HCT116 (cell line): ENCODE measurements around the gene MUC22. TPM values are rescaled to one million over a fixed set of nuclear protein-coding genes. Genes with fewer than 3 reads are reported as not detected.
"Not testable (repeated sequence)": the region's sequence is repeated elsewhere in the genome, so short reads cannot be mapped to it uniquely, and the experiment has no call there.

Experiments
- ATAC-seq: fragments of 200-7000 bp; cut with Tn5 transposase; 2 replicates; pipeline ENCODE4 v1.9.1; 2020; ENCODE audit warnings: mild to moderate bottlenecking, moderate library complexity
- BruUV-seq: library from RNA; stranded (reverse); fragments of 400-500 nt; replicated peaks from 2 replicates; lab custom pipeline; 2021; lab: Mats Ljungman, UMichigan
- CTCF ChIA-PET: fragments of 300-600 bp; sonication (Branson Sonifier 250); formaldehyde crosslinking; loops from one replicate; lab custom pipeline; 2021; ENCODE audit warnings: antibody characterized with exemption; lab: Charles Lee
- POLR2A ChIA-PET: fragments of 300-600, 350-600 bp; sonication (Branson Sonifier 250); formaldehyde crosslinking; loops from one replicate; lab custom pipeline; 2021; ENCODE audit warnings: antibody characterized with exemption; lab: Charles Lee
- RAD21 ChIA-PET, 2 experiments: fragments of 300-600 bp; sonication (Branson Sonifier 250); formaldehyde crosslinking; loops; one replicate each; lab custom pipeline; 2023; ENCODE audit warnings: low total read pairs in 2 of 2; ENCODE audit not compliant: uncharacterized antibody in 2 of 2, unreplicated experiment in 2 of 2, low non-redundant PET in 1 of 2; lab: Charles Lee
- DNase-seq: peaks from one replicate; pipeline ENCODE4 v3.0.0-alpha.2; 2010; ENCODE audit warnings: low read depth, low spot score
- H2AFZ ChIP-seq: fragments of 200-600 bp; shearing (Covaris generic), sonication (generic); 2 replicates; pipeline ENCODE4 v1.6.1; 2017; ENCODE audit warnings: low read depth, mixed run types, mixed read lengths, antibody characterized with exemption, low read length; ENCODE audit not compliant: poor library complexity, severe bottlenecking
- H3K27ac ChIP-seq: 2 replicates; pipeline ENCODE4 v1.5.1; 2012; ENCODE audit warnings: low read depth, low read length
- H3K27me3 ChIP-seq: fragments of 200-600 bp; sonication (generic); 2 replicates; pipeline ENCODE4 v1.6.1; 2016; ENCODE audit warnings: mixed run types, low read length, mixed read lengths; ENCODE audit not compliant: insufficient read depth
- H3K36me3 ChIP-seq, 2 experiments: fragments of 200-500 bp in 1 of 2; fragments of 200-600 bp in 1 of 2; sonication (Bioruptor generic) in 1 of 2; sonication (generic) in 1 of 2; 2 replicates each; pipeline versions ENCODE4 v1.5.1 to v1.6.1; 2014 to 2016; ENCODE audit warnings: low read length in 2 of 2, inconsistent platforms in 1 of 2, mixed read lengths in 1 of 2, mixed run types in 1 of 2; ENCODE audit not compliant: insufficient read depth in 2 of 2, control insufficient read depth in 1 of 2
- H3K4me1 ChIP-seq, 2 experiments: fragments of 200-600 bp in 1 of 2; sonication (generic) in 1 of 2; 2 replicates each; pipeline versions ENCODE4 v1.5.1 to v1.6.1; 2012 to 2017; ENCODE audit warnings: low read length in 2 of 2, inconsistent platforms in 1 of 2, mild to moderate bottlenecking in 1 of 2, mixed read lengths in 1 of 2, mixed run types in 1 of 2, moderate library complexity in 1 of 2; ENCODE audit not compliant: insufficient read depth in 2 of 2, control insufficient read depth in 1 of 2
- H3K4me2 ChIP-seq: fragments of 200-600 bp; sonication (generic); 2 replicates; pipeline ENCODE4 v1.6.1; 2017; ENCODE audit warnings: mixed run types, low read length, mixed read lengths
- H3K4me3 ChIP-seq, 2 experiments: fragments of 200-600 bp in 1 of 2; sonication (generic) in 1 of 2; replicated peaks in 1 of 2; 2 replicates each; pipeline ENCODE4 v1.5.1; 2011 to 2016; ENCODE audit warnings: low read length in 2 of 2, control low read depth in 1 of 2, low read depth in 1 of 2, mild to moderate bottlenecking in 1 of 2, mixed read lengths in 1 of 2, mixed run types in 1 of 2
- H3K79me2 ChIP-seq: fragments of 200-600 bp; sonication (generic); 2 replicates; pipeline ENCODE4 v1.6.1; 2017; ENCODE audit warnings: mild to moderate bottlenecking, mixed run types, low read length, moderate library complexity, mixed read lengths; ENCODE audit not compliant: insufficient read depth
- H3K9ac ChIP-seq: fragments of 200-600 bp; sonication (generic); 2 replicates; pipeline ENCODE4 v1.6.1; 2016; ENCODE audit warnings: low read length, mixed read lengths
- H3K9me2 ChIP-seq: fragments of 200-600 bp; sonication (generic), shearing (Covaris generic); 2 replicates; pipeline ENCODE4 v1.6.1; 2017; ENCODE audit warnings: mixed run types, mild to moderate bottlenecking, moderate library complexity; ENCODE audit not compliant: insufficient read depth
- H3K9me3 ChIP-seq, 2 experiments: fragments of 200-500 bp in 1 of 2; fragments of 200-600 bp in 1 of 2; sonication (Bioruptor generic) in 1 of 2; sonication (generic) in 1 of 2; 2 replicates each; pipeline ENCODE4 v1.6.1; 2014 to 2017; ENCODE audit warnings: low read length in 2 of 2, mixed read lengths in 2 of 2, inconsistent platforms in 1 of 2, low read depth in 1 of 2, mild to moderate bottlenecking in 1 of 2, mixed run types in 1 of 2, moderate library complexity in 1 of 2; ENCODE audit not compliant: control insufficient read depth in 1 of 2, insufficient read depth in 1 of 2
- H4K20me1 ChIP-seq: fragments of 200-600 bp; sonication (generic), shearing (Covaris generic); 2 replicates; pipeline ENCODE4 v1.6.1; 2017; ENCODE audit warnings: mixed run types, mild to moderate bottlenecking, moderate library complexity; ENCODE audit not compliant: insufficient read depth
- POLR2A ChIP-seq: IDR thresholded peaks from 2 replicates; pipeline ENCODE4 v1.7.0; 2011; ENCODE audit warnings: borderline replicate concordance; ENCODE audit not compliant: insufficient read depth, insufficient read length; ENCODE audit errors: extremely low read depth
- POLR2AphosphoS5 ChIP-seq: IDR thresholded peaks from 2 replicates; pipeline ENCODE4 v1.6.1; 2011; ENCODE audit warnings: mild to moderate bottlenecking, low read depth, low read length, moderate library complexity
- SP1 ChIP-seq: IDR thresholded peaks from 2 replicates; pipeline ENCODE4 v1.6.1; 2012; ENCODE audit warnings: low read depth
- SRF ChIP-seq: IDR thresholded peaks from 2 replicates; pipeline ENCODE4 v1.6.1; 2012; ENCODE audit warnings: low read depth
- intact Hi-C: fragments of 100-400 bp; cut with micrococcal nuclease; formaldehyde crosslinking; loops from 2 replicates; pipeline ENCODE4 v1.10.0; 2022
- total RNA-seq: library from RNA; stranded (reverse); gene quantifications from one replicate; pipeline ENCODE4 v1.2.1, GENCODE V29; 2021; ENCODE audit not compliant: unreplicated experiment
- TF ChIP-seq, protein P1 (sequence below), 3 experiments: fragments of 200-600 bp in 1 of 3; sonication (generic) in 1 of 3; IDR thresholded peaks in 2 of 3; conservative IDR thresholded peaks in 1 of 3; 2 replicates each; pipeline ENCODE4 v1.5.1; 2012 to 2017; ENCODE audit warnings: low read depth in 2 of 3, low read length in 2 of 3, antibody characterized with exemption in 1 of 3, borderline replicate concordance in 1 of 3, control low read depth in 1 of 3, mild to moderate bottlenecking in 1 of 3, mixed read lengths in 1 of 3, mixed run types in 1 of 3, moderate library complexity in 1 of 3; ENCODE audit not compliant: insufficient read depth in 1 of 3

MUC22 gene
- total RNA-seq, 1 experiment from 2014 or later = not detected

DNA sequence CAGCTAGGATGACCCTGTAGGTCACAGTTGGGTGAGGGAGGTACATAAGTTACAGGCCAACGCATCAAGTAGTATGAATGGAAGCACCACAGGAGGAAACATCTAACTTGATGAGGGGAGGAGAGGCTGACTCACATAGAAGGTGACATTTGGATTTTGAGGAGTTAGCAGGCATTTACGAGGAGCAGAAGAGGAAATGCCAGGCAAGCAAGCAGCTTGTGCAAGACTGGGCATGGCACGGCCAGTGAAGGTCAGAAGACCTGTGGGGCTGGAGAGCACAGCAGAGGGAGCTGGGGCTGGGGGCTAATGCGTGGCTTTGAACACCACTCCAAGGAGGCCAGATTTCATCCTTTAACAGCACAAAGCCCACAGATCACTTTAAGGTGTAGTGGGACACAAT, 37.8 kb downstream of the MUC22 start (continued):
- TF ChIP-seq, protein P1, sequence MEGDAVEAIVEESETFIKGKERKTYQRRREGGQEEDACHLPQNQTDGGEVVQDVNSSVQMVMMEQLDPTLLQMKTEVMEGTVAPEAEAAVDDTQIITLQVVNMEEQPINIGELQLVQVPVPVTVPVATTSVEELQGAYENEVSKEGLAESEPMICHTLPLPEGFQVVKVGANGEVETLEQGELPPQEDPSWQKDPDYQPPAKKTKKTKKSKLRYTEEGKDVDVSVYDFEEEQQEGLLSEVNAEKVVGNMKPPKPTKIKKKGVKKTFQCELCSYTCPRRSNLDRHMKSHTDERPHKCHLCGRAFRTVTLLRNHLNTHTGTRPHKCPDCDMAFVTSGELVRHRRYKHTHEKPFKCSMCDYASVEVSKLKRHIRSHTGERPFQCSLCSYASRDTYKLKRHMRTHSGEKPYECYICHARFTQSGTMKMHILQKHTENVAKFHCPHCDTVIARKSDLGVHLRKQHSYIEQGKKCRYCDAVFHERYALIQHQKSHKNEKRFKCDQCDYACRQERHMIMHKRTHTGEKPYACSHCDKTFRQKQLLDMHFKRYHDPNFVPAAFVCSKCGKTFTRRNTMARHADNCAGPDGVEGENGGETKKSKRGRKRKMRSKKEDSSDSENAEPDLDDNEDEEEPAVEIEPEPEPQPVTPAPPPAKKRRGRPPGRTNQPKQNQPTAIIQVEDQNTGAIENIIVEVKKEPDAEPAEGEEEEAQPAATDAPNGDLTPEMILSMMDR (IDR thresholded peaks at IDR 0.05 in 2 of 3, conservative IDR thresholded peaks at IDR 0.05 in 1 of 3; ENCODE audit: borderline replicate concordance in 1 of 3, insufficient read depth in 1 of 3, low read depth in 2 of 3, low read length in 2 of 3) = no peak
- no peak for TF ChIP-seq POLR2A
- TF ChIP-seq SRF = no peak
- TF ChIP-seq SP1 = no peak

DNA sequence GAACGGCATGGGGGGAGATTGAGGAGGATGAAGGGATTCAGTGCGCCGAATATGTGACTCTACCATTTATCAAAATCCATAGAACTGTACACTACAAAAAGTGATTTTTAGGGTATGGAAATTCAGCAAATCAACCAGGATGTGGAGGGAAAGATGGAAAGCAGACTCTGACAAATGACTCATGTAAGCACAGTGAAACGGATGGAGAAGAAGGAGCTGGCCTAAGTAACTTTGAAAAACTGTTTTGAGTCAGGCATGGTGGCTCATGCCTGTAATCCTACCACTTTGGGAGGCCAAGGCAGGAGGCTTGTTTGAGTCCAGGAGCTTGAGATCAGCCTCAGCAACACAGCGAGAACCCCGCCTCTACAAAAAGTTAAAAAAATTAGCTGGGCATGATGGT, 39.2 kb downstream of the MUC22 start:
- no peak for ATAC-seq
- BruUV-seq = no TSS peak
- H3K79me2 ChIP-seq = no peaks in the 10 kb centered on the region
- TF ChIP-seq POLR2AphosphoS5 = no peak
- no peaks in the 10 kb centered on the region for H3K27me3 ChIP-seq
- intact Hi-C loops = no loop called here
- no peaks in the 10 kb centered on the region for H4K20me1 ChIP-seq
- no peak for DNase-seq
- H3K27ac ChIP-seq = no peak overlapping the region
- POLR2A ChIA-PET = interaction anchor here (0.7 kb wide), 1 partner anchor 486 kb away, joined by 3 read pairs; no protein-coding TSS in a partner anchor
- peaks cover 0 to 6% of the 10 kb centered on the region in 2 experiments; a peak in 1 of 4 replicates for H3K4me1 ChIP-seq
- no peaks in the 10 kb centered on the region for H3K9me3 ChIP-seq
- CTCF ChIA-PET = interaction anchor here (1.1 kb wide), 2 partner anchors 19 to 30 kb away, joined by 3 to 5 read pairs; no protein-coding TSS in a partner anchor
- H3K4me3 ChIP-seq = no peak overlapping the region
- no peaks in the 10 kb centered on the region for H3K9me2 ChIP-seq
- H2AFZ ChIP-seq = no peak overlapping the region
- no peak overlapping the region for H3K4me2 ChIP-seq
- no peaks in the 10 kb centered on the region for H3K36me3 ChIP-seq
- RAD21 ChIA-PET = no interaction called here
- H3K9ac ChIP-seq = no peak overlapping the region

DNA sequence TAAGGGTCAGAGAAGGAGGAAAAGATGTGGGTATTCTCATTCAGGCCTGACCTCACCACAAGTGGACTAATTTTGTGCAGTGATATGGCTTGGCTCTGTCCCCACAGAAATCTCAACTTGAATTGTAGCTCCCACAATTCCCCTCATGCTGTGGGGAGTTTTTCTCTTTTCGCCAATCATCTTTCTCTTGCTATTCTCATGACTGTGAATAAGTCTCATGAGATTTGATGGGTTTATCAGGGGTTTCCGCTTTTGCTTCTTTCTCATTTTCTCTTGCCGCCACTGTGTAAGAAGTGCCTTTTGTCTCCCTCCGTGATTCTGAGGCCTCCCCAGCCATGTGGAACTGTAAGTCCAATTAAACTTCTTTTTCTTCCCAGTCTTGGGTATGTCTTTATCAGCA, 42.9 kb downstream of the MUC22 start:
- H3K27ac ChIP-seq, DNase-seq, H2AFZ ChIP-seq, BruUV-seq, H3K9me2 ChIP-seq, ATAC-seq, H4K20me1 ChIP-seq, H3K9ac ChIP-seq, H3K79me2 ChIP-seq, H3K36me3 ChIP-seq, H3K27me3 ChIP-seq, H3K4me3 ChIP-seq, intact Hi-C loops, H3K4me2 ChIP-seq, H3K9me3 ChIP-seq, RAD21 ChIA-PET, CTCF ChIA-PET, POLR2A ChIA-PET: not testable (repeated sequence)
- peaks cover 7 to 12% of the 10 kb centered on the region in 2 experiments; a peak in 3 of 4 replicates for H3K4me1 ChIP-seq
